Stimulated activated CD8-positive, alpha-beta memory T cell treated with anti-CD3 and anti-CD28 coated beads, Interleukin-15, amount 100 ng/mL, for 4 hours (primary cell): ENCODE results near the gene CLTC.
"Not testable (repeated sequence)": the region's sequence is repeated elsewhere in the genome, so short reads cannot be mapped to it uniquely, and the experiment has no call there.

Experiments used
- DNase-seq, 2 donors: peaks; one replicate each; pipeline ENCODE4 v3.0.0-alpha.2; 2020; ENCODE audit warnings: low read depth in 2 of 2

Gene CLTC

GRCh38 chr17:59619298-59620063 is at the start of gene CLTC:
CLTC (plus strand) TSS chr17:59619895; CDS start chr17:59620132, 237 bp downstream.
- peak; percentile 90 to 93 for DNase-seq

- no peak for DNase-seq
Measured at GRCh38 chr17:59572301-59572924, 47.3 kb upstream of the CLTC start.

- not testable (repeated sequence) for DNase-seq
Measured at GRCh38 chr17:59584168-59584567, 35.5 kb upstream of the CLTC start.

GRCh38 chr17:59600169-59600568 is 19.5 kb upstream of the CLTC start:
- DNase-seq: no peak

GRCh38 chr17:59601130-59601529 is 18.6 kb upstream of the CLTC start:
- DNase-seq: no peak

- DNase-seq: no peak
Measured at GRCh38 chr17:59607061-59607460, 12.6 kb upstream of the CLTC start.

- DNase-seq: no peak
Measured at GRCh38 chr17:59607817-59608403, 11.8 kb upstream of the CLTC start.

GRCh38 chr17:59611503-59611902 is 8.2 kb upstream of the CLTC start:
- DNase-seq: no peak

- DNase-seq: no peak
Measured at GRCh38 chr17:59616253-59616920, 3.3 kb upstream of the CLTC start.

- no peak for DNase-seq
Measured at GRCh38 chr17:59617156-59617732, 2.5 kb upstream of the CLTC start.

- DNase-seq: no peak
Measured at GRCh38 chr17:59619035-59619297, 729 bp upstream of the CLTC start.

GRCh38 chr17:59620064-59620359 is 317 bp downstream of the CLTC start:
- no peak for DNase-seq

- DNase-seq: peak in 1 of 2 donors; percentile 32
Measured at GRCh38 chr17:59620518-59621259, 994 bp downstream of the CLTC start.

GRCh38 chr17:59621771-59622170 is 2.1 kb downstream of the CLTC start:
- no peak for DNase-seq

- DNase-seq: no peak
Measured at GRCh38 chr17:59623151-59623550, 3.5 kb downstream of the CLTC start.

- DNase-seq: no peak
Measured at GRCh38 chr17:59626756-59627155, 7.1 kb downstream of the CLTC start.

GRCh38 chr17:59627274-59627673 is 7.6 kb downstream of the CLTC start:
- DNase-seq: no peak

- DNase-seq: no peak
Measured at GRCh38 chr17:59627770-59628171, 8.1 kb downstream of the CLTC start.

- DNase-seq: no peak
Measured at GRCh38 chr17:59629174-59629573, 9.5 kb downstream of the CLTC start.

- no peak for DNase-seq
Measured at GRCh38 chr17:59631276-59631675, 11.6 kb downstream of the CLTC start.

GRCh38 chr17:59632398-59632797 is 12.7 kb downstream of the CLTC start:
- no peak for DNase-seq
